ENCODE measurements around the gene HDAC4. TPM values are rescaled to one million over a fixed set of nuclear protein-coding genes. Genes with fewer than 3 reads are reported as not detected.

The HDAC4 gene
- total RNA-seq, 1 donor from 2014 or later = 18.3 TPM

- no peak for DNase-seq (ENCODE audit: extremely low read depth, low read depth, low spot score)
These were observed 204.3 kb downstream of the HDAC4 start for GRCh38 chr2:239196474-239197021.

GRCh38 chr2:239195992-239196391 lies 204.8 kb downstream of the HDAC4 start:
- DNase-seq (ENCODE audit: extremely low read depth, low read depth, low spot score) = no peak

GRCh38 chr2:239195318-239195871 lies 205.4 kb downstream of the HDAC4 start:
- no peak for DNase-seq (ENCODE audit: extremely low read depth, low read depth, low spot score)

GRCh38 chr2:239194731-239195317 lies 206.0 kb downstream of the HDAC4 start:
- no peak for DNase-seq (ENCODE audit: extremely low read depth, low read depth, low spot score)

- DNase-seq (ENCODE audit: extremely low read depth, low read depth, low spot score) = no peak
These were observed 206.7 kb downstream of the HDAC4 start for GRCh38 chr2:239193925-239194677.

GRCh38 chr2:239193401-239193811 lies 207.4 kb downstream of the HDAC4 start:
- DNase-seq (ENCODE audit: extremely low read depth, low read depth, low spot score) = no peak

GRCh38 chr2:239192975-239193374 lies 207.8 kb downstream of the HDAC4 start:
- DNase-seq (ENCODE audit: extremely low read depth, low read depth, low spot score) = no peak

- no peak for DNase-seq (ENCODE audit: extremely low read depth, low read depth, low spot score)
These were observed 208.4 kb downstream of the HDAC4 start for GRCh38 chr2:239192456-239192855.

GRCh38 chr2:239190921-239191885 lies 209.6 kb downstream of the HDAC4 start:
- DNase-seq (ENCODE audit: extremely low read depth, low read depth, low spot score) = no peak

- no peak for DNase-seq (ENCODE audit: extremely low read depth, low read depth, low spot score)
These were observed 210.5 kb downstream of the HDAC4 start for GRCh38 chr2:239190361-239190760.

GRCh38 chr2:239189711-239190131 lies 211.1 kb downstream of the HDAC4 start:
- DNase-seq (ENCODE audit: extremely low read depth, low read depth, low spot score) = no peak

GRCh38 chr2:239188536-239188935 lies 212.3 kb downstream of the HDAC4 start:
- no peak for DNase-seq (ENCODE audit: extremely low read depth, low read depth, low spot score)

GRCh38 chr2:239187464-239188253 lies 213.2 kb downstream of the HDAC4 start:
- no peak for DNase-seq (ENCODE audit: extremely low read depth, low read depth, low spot score)

GRCh38 chr2:239186516-239187357 lies 214.1 kb downstream of the HDAC4 start:
- no peak for DNase-seq (ENCODE audit: extremely low read depth, low read depth, low spot score)

- no peak for DNase-seq (ENCODE audit: extremely low read depth, low read depth, low spot score)
These were observed 215.6 kb downstream of the HDAC4 start for GRCh38 chr2:239184968-239185903.

GRCh38 chr2:239184179-239184578 lies 216.6 kb downstream of the HDAC4 start:
- no peak for DNase-seq (ENCODE audit: extremely low read depth, low read depth, low spot score)

GRCh38 chr2:239182981-239183791 lies 217.6 kb downstream of the HDAC4 start:
- DNase-seq (ENCODE audit: extremely low read depth, low read depth, low spot score) = no peak

Data from glomerular endothelial cell (primary cell).